ENCODE measurements around the gene AATK. TPM values are rescaled to one million over a fixed set of nuclear protein-coding genes. Genes with fewer than 3 reads are reported as not detected.

The AATK gene
- total and polyA plus RNA-seq, 8 donors, result 13.3 to 48.5 (median 19.4) TPM

DNA sequence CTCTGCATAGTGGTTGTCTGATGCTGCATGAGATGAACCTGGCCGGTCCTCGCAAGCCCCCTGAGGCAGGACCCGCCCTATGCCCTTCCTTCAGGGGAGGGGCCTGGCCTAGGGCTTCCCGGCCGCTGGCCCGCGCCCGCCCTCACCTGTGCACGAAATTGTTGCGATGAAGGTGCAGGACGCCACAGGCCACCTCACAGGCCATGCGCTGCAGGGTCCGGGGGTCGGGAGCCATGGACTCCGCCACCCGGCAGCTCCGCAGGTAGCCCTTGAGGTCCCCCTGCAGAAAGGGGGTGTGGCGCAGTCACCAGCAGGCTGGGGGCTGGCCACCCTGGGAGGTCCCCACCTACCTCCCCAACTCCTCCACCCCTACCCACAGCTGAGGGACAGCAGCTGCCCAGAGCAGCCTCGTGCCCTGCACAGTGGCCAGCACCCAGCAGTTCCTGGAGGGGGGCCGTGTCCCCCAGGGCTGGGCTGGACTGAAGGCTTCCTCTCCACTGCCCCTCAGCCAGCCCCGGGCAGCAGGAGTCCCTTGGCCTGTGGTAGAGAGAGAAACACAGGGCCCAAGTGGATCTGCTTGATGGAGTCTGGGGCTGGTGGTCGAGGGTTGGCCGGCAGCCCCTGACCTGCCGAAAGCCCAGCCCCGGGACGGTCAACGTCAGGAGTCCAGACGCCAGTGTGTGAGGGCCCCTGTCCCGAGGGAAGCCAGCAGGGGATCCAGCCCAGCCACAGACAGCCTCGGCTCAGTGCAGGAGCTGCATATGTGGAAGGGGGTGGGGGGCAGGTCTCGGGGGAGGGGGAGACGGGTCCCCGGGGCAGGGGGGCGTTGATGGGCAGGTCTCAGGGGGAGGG lies 39.5 kb downstream of the AATK start:
- H3K36me3 ChIP-seq, result peaks cover 0 to 56% of the 10 kb centered on the region in 2 donors

GRCh38 chr17:81125573-81126081 lies 40.4 kb downstream of the AATK start:
- Histone ChIP-seq H3K27ac (no peak overlapping the region), H3K36me3 (peaks cover 0 to 65% of the 10 kb centered on the region in 2 donors), H3K27me3 (no peaks in the 10 kb centered on the region), H3K9me3 (no peaks in the 10 kb centered on the region), H3K4me3 (no peak overlapping the region), H3K4me1 (no peaks in the 10 kb centered on the region)
- intact Hi-C loops (cut with DNase I), result no loop called here
- DNase-seq (no peak), ATAC-seq (no peak)
- no peak for TF ChIP-seq CTCF (IDR thresholded peaks at IDR 0.05)

More for the DNA sequence above, 39.5 kb downstream of the AATK start:
- ATAC-seq (no peak), DNase-seq (no peak)
- H3K27me3 ChIP-seq, result no peaks in the 10 kb centered on the region
- H3K4me1 ChIP-seq, result no peaks in the 10 kb centered on the region
- H3K27ac ChIP-seq, result no peak overlapping the region
- intact Hi-C loops (cut with DNase I), result no loop called here
- no peak for TF ChIP-seq CTCF (IDR thresholded peaks at IDR 0.05)
- H3K9me3 ChIP-seq, result no peaks in the 10 kb centered on the region
- no peak overlapping the region for H3K4me3 ChIP-seq

- H3K36me3 ChIP-seq, result peaks cover 0 to 74% of the 10 kb centered on the region in 2 donors
- TF ChIP-seq CTCF (IDR thresholded peaks at IDR 0.05), result no peak
- no peak overlapping the region for H3K4me3 ChIP-seq
- H3K27me3 ChIP-seq, result no peaks in the 10 kb centered on the region
- peaks cover 0 to 6% of the 10 kb centered on the region in 2 donors for H3K4me1 ChIP-seq
- ATAC-seq (no peak), DNase-seq (no peak)
- intact Hi-C loops (cut with DNase I), result no loop called here
- no peak overlapping the region for H3K27ac ChIP-seq
- H3K9me3 ChIP-seq, result no peaks in the 10 kb centered on the region
Measured at GRCh38 chr17:81124377-81124776, 41.6 kb downstream of the AATK start.

GRCh38 chr17:81123052-81124048 lies 42.7 kb downstream of the AATK start:
- intact Hi-C loops (cut with DNase I), result no loop called here
- no peak for TF ChIP-seq CTCF (IDR thresholded peaks at IDR 0.05)
- Histone ChIP-seq H3K4me3 (no peak overlapping the region), H3K27ac (no peak overlapping the region), H3K9me3 (no peaks in the 10 kb centered on the region), H3K4me1 (peaks cover 0 to 16% of the 10 kb centered on the region in 2 donors), H3K36me3 (peaks cover 0 to 78% of the 10 kb centered on the region in 2 donors), H3K27me3 (peaks cover 0 to 6% of the 10 kb centered on the region in 2 donors)
- ATAC-seq, result no peak
- no peak for DNase-seq

All from left lung (tissue), 10 donors.